Ovary (tissue), 9 donors: Measurements from ENCODE around the gene NECTIN2. TPM values are rescaled to one million over a fixed set of nuclear protein-coding genes. Genes with fewer than 3 reads are reported as not detected.
"Not testable (repeated sequence)": the region's sequence is repeated elsewhere in the genome, so short reads cannot be mapped to it uniquely, and the experiment has no call there.

Source experiments
- DNase-seq, 5 donors: peaks; one replicate each; pipeline ENCODE4 v3.0.0-alpha.2; 2019 to 2020
- H3K27ac ChIP-seq, 2 donors: fragments of 200-600 bp; one replicate each; pipeline versions ENCODE4 v1.5.1 to v1.8.0; 2019 to 2022
- H3K27me3 ChIP-seq: fragments of 200-600 bp; one replicate; pipeline ENCODE4 v1.8.0; 2022
- H3K36me3 ChIP-seq: fragments of 200-600 bp; sonication (generic); one replicate; pipeline ENCODE4 v1.5.1; 2019
- H3K4me1 ChIP-seq: one replicate; pipeline ENCODE4 v1.8.1; 2013; ENCODE audit warnings: mild to moderate bottlenecking, moderate library complexity; ENCODE audit not compliant: insufficient read depth
- H3K4me3 ChIP-seq: fragments of 200-600 bp; sonication (generic); one replicate; pipeline ENCODE4 v1.5.1; 2017
- H3K9me3 ChIP-seq, 2 donors: fragments of 200-600 bp in 1 of 2; sonication (generic) in 1 of 2; one replicate each; pipeline versions ENCODE4 v1.5.1 to v1.8.1; 2013 to 2019; ENCODE audit warnings: mild to moderate bottlenecking in 1 of 2, moderate library complexity in 1 of 2
- EP300 ChIP-seq: sonication (generic); formaldehyde crosslinking; IDR thresholded peaks from one replicate; pipeline ENCODE4 v1.6.1; 2017; ENCODE audit warnings: antibody characterized with exemption
- POLR2A ChIP-seq: fragments of 450-650 bp; IDR thresholded peaks from one replicate; pipeline ENCODE4 v1.6.1; 2017; ENCODE audit warnings: antibody characterized with exemption, mild to moderate bottlenecking, moderate library complexity
- WGBS, 3 donors: extraction: QIAGEN DNeasy Blood & Tissue Kit in 1 of 3; methylation state at CpG; one replicate each; pipeline versions ENCODE4 v1.1.5 to v1.1.7; 2013 to 2017; 5-methylcytosine and 5-hydroxymethylcytosine counted together
- intact Hi-C, 4 donors: fragments of 100-400 bp; cut with DNase I; formaldehyde crosslinking; loops; one replicate each; pipeline versions ENCODE4 v1.11.0 to v1.15.1; 2022 to 2023
- polyA plus RNA-seq, 2 donors: library from polyadenylated mRNA; stranded (reverse); fragments of 200-250 nt in 1 of 2; fragments of 350-450 nt in 1 of 2; fragmentation: Illumina TruSeq in 1 of 2; extraction: RNeasy Lipid Tissue Mini Kit (QIAGEN cat#74804) in 1 of 2; gene quantifications; one replicate each; pipeline ENCODE4 v1.2.3, GENCODE V29; 2013 to 2014
- total RNA-seq, 7 donors: library from RNA; depleted of rRNA in 2 of 7; stranded (reverse); fragments of >200 nt in 2 of 7; fragmentation: NEBNext Ultra II Directional in 3 of 7; extraction: Animal tissue kit (Norgen Biotek cat#: 25700) in 3 of 7; gene quantifications; one replicate each; pipeline versions ENCODE4 v1.1.0 to v1.2.4, GENCODE V29; 2016 to 2023
- TF ChIP-seq, protein P1 (sequence below), 3 donors: fragments of 450-650 bp in 2 of 3; fragments of 200-600 bp in 1 of 3; IDR thresholded peaks; one replicate each; pipeline versions ENCODE4 v1.5.1 to v1.8.0; 2016 to 2022; ENCODE audit warnings: antibody characterized with exemption in 3 of 3, mild to moderate bottlenecking in 1 of 3
- donor health status: DM: no; HTN: no; CAD: no; lungs with moderate emphysema.
- donor health status: DM: no; HTN: no; CAD: no.
- donor health status: Bipolar disorder and iron deficiency.
- donor health status: DM: yes; HTN: yes; CAD: no.
- donor health status: DM: no; HTN: no; CAD: no.
- donor health status: DM: yes; HTN: yes; CAD: no.

The NECTIN2 gene
- total and polyA plus RNA-seq, 9 donors = 37.8 to 185 (median 71.8) TPM

- WGBS, 3 donors = 88 to 92% (median 91%) methylated on average over 11 to 12 of the region's 12 CpGs
- Histone ChIP-seq H3K27ac (no peak overlapping the region), H3K36me3 (no peaks in the 10 kb centered on the region), H3K27me3 (no peaks in the 10 kb centered on the region), H3K9me3 (no peaks in the 10 kb centered on the region), H3K4me1 (peaks cover 15% of the 10 kb centered on the region), H3K4me3 (no peak overlapping the region)
- TF ChIP-seq, protein P1, sequence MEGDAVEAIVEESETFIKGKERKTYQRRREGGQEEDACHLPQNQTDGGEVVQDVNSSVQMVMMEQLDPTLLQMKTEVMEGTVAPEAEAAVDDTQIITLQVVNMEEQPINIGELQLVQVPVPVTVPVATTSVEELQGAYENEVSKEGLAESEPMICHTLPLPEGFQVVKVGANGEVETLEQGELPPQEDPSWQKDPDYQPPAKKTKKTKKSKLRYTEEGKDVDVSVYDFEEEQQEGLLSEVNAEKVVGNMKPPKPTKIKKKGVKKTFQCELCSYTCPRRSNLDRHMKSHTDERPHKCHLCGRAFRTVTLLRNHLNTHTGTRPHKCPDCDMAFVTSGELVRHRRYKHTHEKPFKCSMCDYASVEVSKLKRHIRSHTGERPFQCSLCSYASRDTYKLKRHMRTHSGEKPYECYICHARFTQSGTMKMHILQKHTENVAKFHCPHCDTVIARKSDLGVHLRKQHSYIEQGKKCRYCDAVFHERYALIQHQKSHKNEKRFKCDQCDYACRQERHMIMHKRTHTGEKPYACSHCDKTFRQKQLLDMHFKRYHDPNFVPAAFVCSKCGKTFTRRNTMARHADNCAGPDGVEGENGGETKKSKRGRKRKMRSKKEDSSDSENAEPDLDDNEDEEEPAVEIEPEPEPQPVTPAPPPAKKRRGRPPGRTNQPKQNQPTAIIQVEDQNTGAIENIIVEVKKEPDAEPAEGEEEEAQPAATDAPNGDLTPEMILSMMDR (IDR thresholded peaks at IDR 0.05) = no peak
- TF ChIP-seq POLR2A (no peak), EP300 (no peak)
- no peak for DNase-seq
- intact Hi-C loops = loop anchor here in 1 of 4 donors (2.0 to 10.0 kb wide), 2 partner anchors 27 to 147 kb away; no protein-coding TSS in a partner anchor
Observed at GRCh38 chr19:44907613-44908012, 61.5 kb downstream of the NECTIN2 start.

DNA sequence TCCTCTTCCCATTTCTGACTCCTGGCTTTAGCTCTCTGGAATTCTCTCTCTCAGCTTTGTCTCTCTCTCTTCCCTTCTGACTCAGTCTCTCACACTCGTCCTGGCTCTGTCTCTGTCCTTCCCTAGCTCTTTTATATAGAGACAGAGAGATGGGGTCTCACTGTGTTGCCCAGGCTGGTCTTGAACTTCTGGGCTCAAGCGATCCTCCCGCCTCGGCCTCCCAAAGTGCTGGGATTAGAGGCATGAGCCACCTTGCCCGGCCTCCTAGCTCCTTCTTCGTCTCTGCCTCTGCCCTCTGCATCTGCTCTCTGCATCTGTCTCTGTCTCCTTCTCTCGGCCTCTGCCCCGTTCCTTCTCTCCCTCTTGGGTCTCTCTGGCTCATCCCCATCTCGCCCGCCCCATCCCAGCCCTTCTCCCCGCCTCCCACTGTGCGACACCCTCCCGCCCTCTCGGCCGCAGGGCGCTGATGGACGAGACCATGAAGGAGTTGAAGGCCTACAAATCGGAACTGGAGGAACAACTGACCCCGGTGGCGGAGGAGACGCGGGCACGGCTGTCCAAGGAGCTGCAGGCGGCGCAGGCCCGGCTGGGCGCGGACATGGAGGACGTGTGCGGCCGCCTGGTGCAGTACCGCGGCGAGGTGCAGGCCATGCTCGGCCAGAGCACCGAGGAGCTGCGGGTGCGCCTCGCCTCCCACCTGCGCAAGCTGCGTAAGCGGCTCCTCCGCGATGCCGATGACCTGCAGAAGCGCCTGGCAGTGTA, 62.2 kb downstream of the NECTIN2 start:
- DNase-seq = no peak
- no peak overlapping the region for H3K27ac ChIP-seq
- WGBS, 3 donors = 94 to 95% (median 94%) methylated on average over 46 of the region's 46 CpGs
- no peaks in the 10 kb centered on the region for H3K36me3 ChIP-seq
- intact Hi-C loops = loop anchor here in 1 of 4 donors (2.0 to 10.0 kb wide), 2 partner anchors 27 to 147 kb away; no protein-coding TSS in a partner anchor
- peaks cover 18% of the 10 kb centered on the region for H3K4me1 ChIP-seq
- H3K27me3 ChIP-seq = no peaks in the 10 kb centered on the region
- TF ChIP-seq, protein P1 (IDR thresholded peaks at IDR 0.05) = no peak
- TF ChIP-seq EP300 = no peak
- TF ChIP-seq POLR2A = no peak
- H3K9me3 ChIP-seq = no peaks in the 10 kb centered on the region
- no peak overlapping the region for H3K4me3 ChIP-seq

DNA sequence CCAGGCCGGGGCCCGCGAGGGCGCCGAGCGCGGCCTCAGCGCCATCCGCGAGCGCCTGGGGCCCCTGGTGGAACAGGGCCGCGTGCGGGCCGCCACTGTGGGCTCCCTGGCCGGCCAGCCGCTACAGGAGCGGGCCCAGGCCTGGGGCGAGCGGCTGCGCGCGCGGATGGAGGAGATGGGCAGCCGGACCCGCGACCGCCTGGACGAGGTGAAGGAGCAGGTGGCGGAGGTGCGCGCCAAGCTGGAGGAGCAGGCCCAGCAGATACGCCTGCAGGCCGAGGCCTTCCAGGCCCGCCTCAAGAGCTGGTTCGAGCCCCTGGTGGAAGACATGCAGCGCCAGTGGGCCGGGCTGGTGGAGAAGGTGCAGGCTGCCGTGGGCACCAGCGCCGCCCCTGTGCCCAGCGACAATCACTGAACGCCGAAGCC, 62.8 kb downstream of the NECTIN2 start:
- H3K27me3 ChIP-seq = no peaks in the 10 kb centered on the region
- no peaks in the 10 kb centered on the region for H3K36me3 ChIP-seq
- no peaks in the 10 kb centered on the region for H3K9me3 ChIP-seq
- TF ChIP-seq EP300 (no peak), POLR2A (no peak)
- TF ChIP-seq, protein P1 (IDR thresholded peaks at IDR 0.05) = no peak
- peak in 1 of 5 donors; percentile 32 for DNase-seq
- intact Hi-C loops = loop anchor here in 1 of 4 donors (2.0 to 10.0 kb wide), 2 partner anchors 26 to 146 kb away; no protein-coding TSS in a partner anchor
- 94 to 96% (median 95%) methylated on average over 29 to 44 of the region's 44 CpGs for WGBS, 3 donors
- peaks cover 16% of the 10 kb centered on the region for H3K4me1 ChIP-seq
- H3K27ac ChIP-seq = no peak overlapping the region
- no peak overlapping the region for H3K4me3 ChIP-seq

DNA sequence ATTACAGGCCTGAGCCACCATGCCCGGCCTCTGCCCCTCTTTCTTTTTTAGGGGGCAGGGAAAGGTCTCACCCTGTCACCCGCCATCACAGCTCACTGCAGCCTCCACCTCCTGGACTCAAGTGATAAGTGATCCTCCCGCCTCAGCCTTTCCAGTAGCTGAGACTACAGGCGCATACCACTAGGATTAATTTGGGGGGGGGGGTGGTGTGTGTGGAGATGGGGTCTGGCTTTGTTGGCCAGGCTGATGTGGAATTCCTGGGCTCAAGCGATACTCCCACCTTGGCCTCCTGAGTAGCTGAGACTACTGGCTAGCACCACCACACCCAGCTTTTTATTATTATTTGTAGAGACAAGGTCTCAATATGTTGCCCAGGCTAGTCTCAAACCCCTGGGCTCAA, 63.7 kb downstream of the NECTIN2 start:
- no peaks in the 10 kb centered on the region for H3K9me3 ChIP-seq
- H3K27me3 ChIP-seq = no peaks in the 10 kb centered on the region
- peaks cover 15% of the 10 kb centered on the region for H3K4me1 ChIP-seq
- TF ChIP-seq, protein P1 (IDR thresholded peaks at IDR 0.05) = no peak
- TF ChIP-seq EP300 (no peak), POLR2A (no peak)
- no peaks in the 10 kb centered on the region for H3K36me3 ChIP-seq
- intact Hi-C loops = loop anchor here in 1 of 4 donors (2.0 to 10.0 kb wide), 2 partner anchors 25 to 145 kb away; no protein-coding TSS in a partner anchor
- H3K27ac ChIP-seq = no peak overlapping the region
- no peak overlapping the region for H3K4me3 ChIP-seq
- WGBS, 3 donors = 73 to 82% (median 82%) methylated on average over 5 of the region's 5 CpGs
- no peak for DNase-seq

DNA sequence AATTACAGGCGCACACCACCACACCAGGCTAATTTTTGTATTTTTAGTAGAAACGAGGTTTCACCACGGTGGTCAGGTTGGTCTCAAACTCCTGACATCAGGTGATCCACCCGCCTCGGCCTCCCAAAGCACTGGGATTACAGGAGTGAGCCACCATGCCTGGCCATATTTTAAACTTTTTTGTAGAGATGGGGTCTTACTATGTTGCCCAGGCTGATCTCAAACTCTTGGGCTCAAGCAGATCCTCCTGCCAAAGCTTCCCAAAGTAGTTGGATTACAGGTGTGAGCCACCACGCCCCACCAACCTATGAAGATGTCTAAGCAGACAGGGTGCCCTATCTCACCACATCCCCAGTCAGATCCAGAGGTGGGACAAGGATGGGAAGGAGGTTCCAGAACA, 65.8 kb downstream of the NECTIN2 start:
- intact Hi-C loops, H3K36me3 ChIP-seq, DNase-seq, H3K9me3 ChIP-seq, H3K4me3 ChIP-seq, H3K27me3 ChIP-seq: not testable (repeated sequence)
- H3K4me1 ChIP-seq = peaks cover 13% of the 10 kb centered on the region
- peak overlapping the region in 1 of 2 donors; percentile 46 for H3K27ac ChIP-seq
- WGBS, 3 donors = 92 to 94% (median 93%) methylated on average over 6 of the region's 6 CpGs
